Ectodermal cell (in vitro differentiated cells): ENCODE results near the gene KCND1.
A peak's percentile ranks its signal among the peaks of the same experiment; 100 is the strongest.

Experiments used
- H3K27ac ChIP-seq: 2 replicates; pipeline ENCODE4 v1.7.0; 2013; ENCODE audit warnings: mild to moderate bottlenecking, low read depth, low read length; ENCODE audit not compliant: insufficient read depth, poor library complexity, severe bottlenecking
- H3K27me3 ChIP-seq: 2 replicates; pipeline ENCODE4 v1.7.0; 2013; ENCODE audit warnings: mild to moderate bottlenecking, low read length; ENCODE audit not compliant: insufficient read depth, control insufficient read depth, poor library complexity, severe bottlenecking
- H3K36me3 ChIP-seq: one replicate; pipeline ENCODE4 v1.7.0; 2013; ENCODE audit warnings: low read length; ENCODE audit not compliant: control insufficient read depth, insufficient read depth
- H3K4me1 ChIP-seq: one replicate; pipeline ENCODE4 v1.7.0; 2013; ENCODE audit warnings: low read length; ENCODE audit not compliant: control insufficient read depth, insufficient read depth
- H3K4me3 ChIP-seq: 2 replicates; pipeline ENCODE4 v1.7.0; 2013; ENCODE audit warnings: low read depth, low read length, control low read depth; ENCODE audit not compliant: insufficient read depth
- H3K9me3 ChIP-seq: 2 replicates; pipeline ENCODE4 v1.7.0; 2013; ENCODE audit warnings: mild to moderate bottlenecking, low read length, moderate library complexity; ENCODE audit not compliant: control insufficient read depth
- WGBS, 2 experiments: methylation state at CpG; one replicate each; pipeline ENCODE4 v1.1.7; 2013; ENCODE audit warnings: missing lambda C conversion rate in 2 of 2; 5-methylcytosine and 5-hydroxymethylcytosine counted together

Gene KCND1

GRCh38 chrX:48975541-48975940 lies 3.9 kb upstream of the KCND1 start:
- no peaks in the 10 kb centered on the region for H3K36me3 ChIP-seq
- no peaks in the 10 kb centered on the region for H3K9me3 ChIP-seq
- no peak overlapping the region for H3K27ac ChIP-seq
- 95 to 97% methylated on average over 5 of the region's 5 CpGs for WGBS, 2 experiments
- H3K27me3 ChIP-seq = no peaks in the 10 kb centered on the region
- H3K4me3 ChIP-seq = no peak overlapping the region
- H3K4me1 ChIP-seq = no peaks in the 10 kb centered on the region

DNA sequence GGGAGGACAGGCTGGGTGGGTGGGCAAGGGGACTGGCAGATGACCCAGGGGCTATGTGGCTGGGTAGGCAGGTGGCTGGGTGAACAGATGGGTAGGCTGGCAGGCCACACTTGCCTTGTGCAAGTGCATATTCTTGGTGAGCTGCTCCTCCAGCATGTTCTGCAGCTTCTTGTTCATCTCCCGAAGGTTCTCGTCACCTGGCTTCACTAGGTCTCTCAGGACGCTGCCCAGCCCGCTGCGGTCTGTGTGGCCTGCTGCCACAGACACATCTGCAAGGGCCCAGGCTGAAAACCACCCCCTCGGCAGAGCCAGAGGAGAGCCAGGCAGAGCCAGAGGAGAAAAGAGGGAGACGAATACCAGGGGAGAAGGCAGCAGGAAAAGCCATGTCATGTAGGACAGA lies 3.4 kb upstream of the KCND1 start:
- no peaks in the 10 kb centered on the region for H3K9me3 ChIP-seq
- H3K4me3 ChIP-seq = no peak overlapping the region
- H3K4me1 ChIP-seq = no peaks in the 10 kb centered on the region
- H3K27ac ChIP-seq = no peak overlapping the region
- no peaks in the 10 kb centered on the region for H3K36me3 ChIP-seq
- H3K27me3 ChIP-seq = no peaks in the 10 kb centered on the region
- WGBS, 2 experiments = 92 to 96% methylated on average over 7 of the region's 7 CpGs

- H3K36me3 ChIP-seq = no peaks in the 10 kb centered on the region
- H3K27ac ChIP-seq = no peak overlapping the region
- no peaks in the 10 kb centered on the region for H3K4me1 ChIP-seq
- WGBS, 2 experiments = 84 to 94% methylated on average over 2 of the region's 2 CpGs
- no peaks in the 10 kb centered on the region for H3K27me3 ChIP-seq
- no peaks in the 10 kb centered on the region for H3K9me3 ChIP-seq
- no peak overlapping the region for H3K4me3 ChIP-seq
These were observed 2.9 kb upstream of the KCND1 start for GRCh38 chrX:48974574-48974973.

- no peaks in the 10 kb centered on the region for H3K9me3 ChIP-seq
- H3K27me3 ChIP-seq = no peaks in the 10 kb centered on the region
- no peak overlapping the region for H3K27ac ChIP-seq
- no peak overlapping the region for H3K4me3 ChIP-seq
- no peaks in the 10 kb centered on the region for H3K4me1 ChIP-seq
- WGBS, 2 experiments = 99 to 100% methylated on average over 2 to 3 of the region's 3 CpGs
- H3K36me3 ChIP-seq = no peaks in the 10 kb centered on the region
These were observed 2.4 kb upstream of the KCND1 start for GRCh38 chrX:48974033-48974432.

- no peaks in the 10 kb centered on the region for H3K4me1 ChIP-seq
- H3K27me3 ChIP-seq = no peaks in the 10 kb centered on the region
- peak overlapping the region; percentile 41 for H3K4me3 ChIP-seq
- no peaks in the 10 kb centered on the region for H3K9me3 ChIP-seq
- 31 to 32% methylated on average over 12 to 13 of the region's 13 CpGs for WGBS, 2 experiments
- no peaks in the 10 kb centered on the region for H3K36me3 ChIP-seq
- no peak overlapping the region for H3K27ac ChIP-seq
These were observed 848 bp upstream of the KCND1 start for GRCh38 chrX:48972220-48973164.

DNA sequence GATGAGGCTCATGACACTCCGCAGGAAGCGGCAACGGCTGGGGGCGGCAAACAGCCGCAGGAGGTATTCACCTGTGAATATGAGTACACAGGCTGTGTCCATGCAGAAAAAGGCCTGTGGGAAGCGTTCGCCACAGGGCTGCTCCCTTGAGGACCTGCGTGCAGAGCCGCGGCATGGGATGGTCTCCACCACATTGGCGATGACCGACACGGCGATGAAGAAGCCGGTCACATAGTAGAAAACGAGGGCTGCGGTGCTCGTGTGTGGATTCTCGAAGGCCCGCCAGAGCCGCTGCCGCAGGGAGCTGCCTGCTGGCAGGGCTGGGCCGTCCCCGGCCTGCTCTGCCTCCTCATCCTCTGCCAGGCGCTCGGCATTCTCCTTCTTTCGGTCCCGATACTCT lies 2.2 kb downstream of the KCND1 start:
- H3K27ac ChIP-seq = no peak overlapping the region
- no peaks in the 10 kb centered on the region for H3K27me3 ChIP-seq
- no peaks in the 10 kb centered on the region for H3K36me3 ChIP-seq
- 92 to 95% methylated on average over 28 of the region's 28 CpGs for WGBS, 2 experiments
- no peak overlapping the region for H3K4me3 ChIP-seq
- H3K4me1 ChIP-seq = no peaks in the 10 kb centered on the region
- no peaks in the 10 kb centered on the region for H3K9me3 ChIP-seq

DNA sequence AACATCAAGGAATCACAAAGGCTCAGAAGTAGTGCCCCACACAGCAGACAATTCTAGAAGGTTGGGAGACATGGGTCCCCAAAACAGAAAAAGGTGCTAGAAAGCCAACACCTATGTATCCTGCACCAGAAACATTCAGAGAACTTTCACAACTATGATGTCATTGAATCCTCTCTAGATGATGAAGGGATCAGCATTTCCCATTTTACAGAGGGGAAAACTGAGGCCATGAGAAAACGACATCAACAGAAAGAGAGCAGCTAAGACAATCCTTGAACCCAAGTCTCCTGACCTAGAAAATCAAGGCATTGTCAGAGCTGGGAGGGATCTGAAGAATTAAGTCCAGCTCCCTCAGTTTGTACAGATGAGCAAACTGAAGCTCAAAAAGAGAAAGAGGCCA lies 3.3 kb downstream of the KCND1 start:
- 89 to 90% methylated on average over 1 of the region's 1 CpG for WGBS, 2 experiments

GRCh38 chrX:48966796-48967579 lies 4.7 kb downstream of the KCND1 start:
- H3K27ac ChIP-seq = no peak overlapping the region
- no peaks in the 10 kb centered on the region for H3K9me3 ChIP-seq
- no peaks in the 10 kb centered on the region for H3K27me3 ChIP-seq
- H3K4me3 ChIP-seq = no peak overlapping the region
- H3K4me1 ChIP-seq = no peaks in the 10 kb centered on the region
- no peaks in the 10 kb centered on the region for H3K36me3 ChIP-seq
- 93 to 94% methylated on average over 15 of the region's 15 CpGs for WGBS, 2 experiments

More for the DNA sequence above, 3.3 kb downstream of the KCND1 start:
- H3K27me3 ChIP-seq = no peaks in the 10 kb centered on the region
- H3K4me1 ChIP-seq = no peaks in the 10 kb centered on the region
- H3K9me3 ChIP-seq = no peaks in the 10 kb centered on the region
- H3K36me3 ChIP-seq = no peaks in the 10 kb centered on the region
- H3K4me3 ChIP-seq = no peak overlapping the region
- H3K27ac ChIP-seq = no peak overlapping the region

DNA sequence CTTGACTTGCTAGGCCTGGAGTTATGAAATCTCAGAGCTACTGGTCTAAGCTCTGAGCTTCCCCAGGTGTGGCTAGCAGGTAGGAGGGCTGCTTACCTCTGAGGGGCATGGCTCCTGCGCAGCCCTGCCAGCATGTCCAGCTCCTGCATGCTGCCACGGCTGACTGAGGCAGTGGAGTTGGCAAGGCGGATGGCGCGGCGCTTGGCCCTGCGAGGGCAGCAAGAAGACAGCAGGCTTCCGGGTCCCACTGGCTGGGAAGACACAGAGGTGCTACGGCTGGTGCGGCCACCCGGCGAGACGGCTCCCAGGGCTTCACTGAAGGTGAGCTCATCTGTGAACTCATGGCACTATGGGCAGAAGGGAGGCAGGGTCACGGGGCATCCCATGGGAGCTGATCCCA lies 5.7 kb downstream of the KCND1 start:
- Histone ChIP-seq H3K27me3 (no peaks in the 10 kb centered on the region), H3K9me3 (no peaks in the 10 kb centered on the region), H3K27ac (no peak overlapping the region), H3K36me3 (no peaks in the 10 kb centered on the region), H3K4me3 (no peak overlapping the region), H3K4me1 (no peaks in the 10 kb centered on the region)
- WGBS, 2 experiments = 96 to 97% methylated on average over 14 of the region's 14 CpGs

DNA sequence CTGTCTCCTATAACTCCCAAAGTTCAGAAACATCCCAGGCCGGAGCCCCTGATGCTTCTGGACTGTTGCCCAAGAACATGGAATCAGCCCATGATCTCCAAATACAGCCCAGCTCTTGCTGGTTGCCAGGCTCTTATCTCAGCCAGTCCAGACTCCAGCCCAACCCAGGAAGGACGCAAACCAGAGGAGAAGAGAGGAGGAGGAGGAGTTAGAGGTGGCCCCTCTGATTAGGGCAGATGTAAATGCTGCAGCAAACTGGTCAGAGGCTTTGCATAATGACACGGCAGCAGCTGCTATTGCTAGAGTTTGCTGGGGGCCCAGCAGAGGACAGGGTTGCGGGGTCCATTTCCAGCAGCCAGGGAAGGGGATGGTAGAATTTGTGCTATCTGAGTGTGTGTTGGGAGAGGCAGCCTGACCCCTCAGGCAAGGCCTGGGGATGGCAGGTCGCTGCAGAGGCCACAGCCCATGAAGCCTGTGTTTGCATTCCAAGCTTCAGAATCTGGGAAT lies 10.0 kb downstream of the KCND1 start:
- H3K36me3 ChIP-seq = no peaks in the 10 kb centered on the region
- 69 to 70% methylated on average over 5 of the region's 5 CpGs for WGBS, 2 experiments
- no peaks in the 10 kb centered on the region for H3K9me3 ChIP-seq
- no peak overlapping the region for H3K4me3 ChIP-seq
- H3K4me1 ChIP-seq = no peaks in the 10 kb centered on the region
- no peaks in the 10 kb centered on the region for H3K27me3 ChIP-seq
- no peak overlapping the region for H3K27ac ChIP-seq
